ENCODE data around the gene BLACAT1.
"Not testable (repeated sequence)": the region's sequence is repeated elsewhere in the genome, so short reads cannot be mapped to it uniquely, and the experiment has no call there.

The BLACAT1 gene

GRCh38 chr1:205416322-205416721 lies 39.5 kb downstream of the BLACAT1 start:
- no peak for DNase-seq (ENCODE audit: low spot score)

DNA sequence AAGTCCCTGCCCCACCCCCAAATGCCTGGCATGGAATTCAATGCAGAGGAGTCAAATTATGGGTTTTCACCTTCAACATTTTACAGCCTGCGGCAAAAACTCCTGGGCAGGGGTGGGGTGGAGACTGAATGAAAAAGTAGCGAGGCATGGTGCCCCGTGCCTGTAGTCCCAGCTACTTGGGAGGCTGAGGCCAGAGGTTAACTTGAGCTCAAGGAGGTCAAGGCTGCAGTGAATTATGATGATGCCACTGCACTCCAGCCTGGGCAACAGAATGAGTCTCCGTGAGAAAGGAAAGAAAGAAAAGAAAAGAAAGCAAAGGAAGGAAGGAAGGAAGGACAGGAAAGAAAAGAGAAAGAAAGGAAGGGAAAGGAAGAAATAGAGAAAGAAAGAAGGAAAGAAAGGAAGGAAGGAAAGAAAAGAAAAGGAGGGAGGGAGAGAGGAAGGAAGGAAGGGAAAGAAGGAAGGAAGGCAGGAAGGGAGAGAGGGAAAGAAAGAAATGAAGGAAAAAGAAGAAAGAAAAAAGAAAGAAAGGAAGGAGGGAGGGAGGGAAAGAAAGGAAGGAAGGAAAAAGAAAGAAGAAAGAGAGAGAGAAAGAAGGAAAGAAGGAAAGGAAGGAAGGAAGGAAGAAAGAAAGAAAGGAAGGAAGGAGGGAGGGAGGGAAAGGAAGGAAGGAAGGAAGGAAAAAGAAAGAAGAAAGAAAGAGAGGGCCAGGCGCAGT lies 45.1 kb downstream of the BLACAT1 start:
- no peak for DNase-seq (ENCODE audit: low spot score)

GRCh38 chr1:205407970-205408369 lies 47.9 kb downstream of the BLACAT1 start:
- DNase-seq (ENCODE audit: low spot score), result no peak

DNA sequence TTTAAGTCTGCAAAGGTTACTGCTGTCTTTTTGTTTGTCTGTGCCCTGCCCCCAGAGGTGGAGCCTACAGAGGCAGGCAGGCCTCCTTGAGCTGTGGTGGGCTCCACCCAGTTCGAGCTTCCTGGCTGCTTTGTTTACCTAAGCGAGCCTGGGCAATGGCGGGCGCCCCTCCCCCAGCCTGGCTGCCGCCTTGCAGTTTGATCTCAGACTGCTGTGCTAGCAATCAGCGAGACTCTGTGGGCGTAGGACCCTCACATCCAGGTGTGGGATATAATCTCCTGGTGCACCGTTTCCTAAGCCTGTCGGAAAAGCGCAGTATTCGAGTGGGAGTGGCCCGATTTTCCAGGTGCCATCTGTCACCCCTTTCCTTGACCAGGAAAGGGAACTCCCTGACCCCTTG lies 49.6 kb downstream of the BLACAT1 start:
- DNase-seq (ENCODE audit: low spot score), result not testable (repeated sequence)

Data from globus pallidus (tissue), 1 donor.